Type B pancreatic cell (in vitro differentiated cells): Measurements from ENCODE around the gene DNAH9. TPM values are rescaled to one million over a fixed set of nuclear protein-coding genes. Genes with fewer than 3 reads are reported as not detected.

Experiments used
- DNase-seq: peaks from one replicate; pipeline ENCODE4 v3.0.0; 2021; ENCODE audit warnings: mixed read lengths; ENCODE audit not compliant: unreplicated experiment; ENCODE audit errors: extremely low spot score
- H3K27ac Mint-ChIP-seq: 2 replicates; pipeline ENCODE4 v1.8.0; 2021; ENCODE audit warnings: mild to moderate bottlenecking, mixed read lengths
- H3K27me3 Mint-ChIP-seq: 2 replicates; pipeline ENCODE4 v1.8.0; 2021; ENCODE audit warnings: mixed read lengths
- H3K36me3 Mint-ChIP-seq: 2 replicates; pipeline ENCODE4 v1.8.0; 2021; ENCODE audit warnings: mixed read lengths
- H3K4me1 Mint-ChIP-seq: one replicate; pipeline ENCODE4 v1.8.0; 2021; ENCODE audit warnings: mixed read lengths; ENCODE audit not compliant: unreplicated experiment
- H3K4me3 Mint-ChIP-seq: 2 replicates; pipeline ENCODE4 v1.8.0; 2021; ENCODE audit warnings: mild to moderate bottlenecking, mixed read lengths
- H3K9me3 Mint-ChIP-seq: 2 replicates; pipeline ENCODE4 v1.8.0; 2021; ENCODE audit warnings: mixed read lengths
- total RNA-seq: library from RNA; stranded (reverse); gene quantifications from 2 replicates; pipeline ENCODE4 v1.2.1, GENCODE V29; 2021; ENCODE audit warnings: low replicate concordance
- TF ChIP-seq, protein P1 (sequence below): fragments of 200-600 bp; sonication (generic); conservative IDR thresholded peaks from 2 replicates; pipeline ENCODE4 v1.5.0; 2021; ENCODE audit warnings: antibody characterized with exemption, mild to moderate bottlenecking

Gene DNAH9
- total RNA-seq, 1 donor from 2014 or later: 6.2 TPM

DNA sequence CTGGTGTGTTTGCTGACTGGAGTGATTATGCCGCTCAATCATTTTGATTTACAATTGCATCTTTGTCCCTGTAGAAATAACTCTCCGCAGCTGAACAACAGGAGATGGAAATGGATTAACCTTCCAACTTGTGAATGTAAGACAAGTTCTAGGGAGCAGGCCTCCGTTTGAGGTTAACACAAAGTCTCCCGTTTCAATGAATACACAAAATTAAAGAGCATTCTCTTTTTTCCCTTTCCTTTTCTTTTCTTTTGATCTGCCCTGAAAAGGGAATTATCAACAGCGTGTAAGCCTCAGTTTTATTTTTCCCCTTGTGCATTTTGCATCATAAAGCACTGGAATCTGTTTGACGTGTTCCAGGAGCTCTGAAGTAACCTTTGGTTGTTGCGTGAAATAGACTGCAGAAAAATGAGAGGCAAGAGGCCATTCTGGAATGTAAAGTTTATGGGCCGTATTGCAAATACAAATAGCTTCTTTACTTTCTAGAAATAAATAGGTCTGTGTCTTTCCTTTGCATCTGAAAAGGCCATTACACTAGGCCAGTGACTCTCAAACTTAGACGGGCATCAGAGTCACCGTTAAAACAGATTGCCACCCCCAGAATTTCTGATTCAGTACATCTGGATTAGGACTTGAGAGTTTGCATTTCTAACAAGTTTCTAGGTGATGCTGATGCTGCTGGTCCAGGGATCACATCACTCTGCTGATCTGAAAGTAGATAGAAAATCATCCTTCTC, 234.3 kb downstream of the DNAH9 start:
- peaks cover 4% of the 10 kb centered on the region for H3K9me3 Mint-ChIP-seq
- H3K4me1 Mint-ChIP-seq: no peaks in the 10 kb centered on the region
- no peak for DNase-seq

DNA sequence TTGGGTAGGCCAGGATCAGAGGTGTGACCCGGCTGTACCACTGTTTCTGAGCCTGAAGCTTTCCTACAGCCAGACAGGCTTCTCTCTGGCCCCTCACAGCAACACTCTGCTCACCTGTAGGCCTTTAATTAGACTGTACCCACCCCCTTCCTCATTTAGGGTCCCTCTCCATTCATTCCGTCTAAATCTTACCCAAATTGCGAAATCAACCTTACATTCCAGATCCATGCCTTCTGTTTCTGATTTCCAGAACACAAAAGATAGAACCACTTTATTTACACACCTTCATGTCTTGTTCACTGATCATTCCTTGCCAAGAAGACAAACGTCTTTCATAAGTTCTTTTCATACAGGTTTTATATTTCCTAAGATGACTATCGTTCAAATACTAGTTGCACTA, 238.2 kb downstream of the DNAH9 start:
- DNase-seq: no peak
- Mint-ChIP-seq H3K27ac (no peak overlapping the region), H3K27me3 (no peaks in the 10 kb centered on the region), H3K36me3 (no peaks in the 10 kb centered on the region), H3K9me3 (no peaks in the 10 kb centered on the region), H3K4me3 (no peak overlapping the region), H3K4me1 (no peaks in the 10 kb centered on the region)
- TF ChIP-seq, protein P1, sequence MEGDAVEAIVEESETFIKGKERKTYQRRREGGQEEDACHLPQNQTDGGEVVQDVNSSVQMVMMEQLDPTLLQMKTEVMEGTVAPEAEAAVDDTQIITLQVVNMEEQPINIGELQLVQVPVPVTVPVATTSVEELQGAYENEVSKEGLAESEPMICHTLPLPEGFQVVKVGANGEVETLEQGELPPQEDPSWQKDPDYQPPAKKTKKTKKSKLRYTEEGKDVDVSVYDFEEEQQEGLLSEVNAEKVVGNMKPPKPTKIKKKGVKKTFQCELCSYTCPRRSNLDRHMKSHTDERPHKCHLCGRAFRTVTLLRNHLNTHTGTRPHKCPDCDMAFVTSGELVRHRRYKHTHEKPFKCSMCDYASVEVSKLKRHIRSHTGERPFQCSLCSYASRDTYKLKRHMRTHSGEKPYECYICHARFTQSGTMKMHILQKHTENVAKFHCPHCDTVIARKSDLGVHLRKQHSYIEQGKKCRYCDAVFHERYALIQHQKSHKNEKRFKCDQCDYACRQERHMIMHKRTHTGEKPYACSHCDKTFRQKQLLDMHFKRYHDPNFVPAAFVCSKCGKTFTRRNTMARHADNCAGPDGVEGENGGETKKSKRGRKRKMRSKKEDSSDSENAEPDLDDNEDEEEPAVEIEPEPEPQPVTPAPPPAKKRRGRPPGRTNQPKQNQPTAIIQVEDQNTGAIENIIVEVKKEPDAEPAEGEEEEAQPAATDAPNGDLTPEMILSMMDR: no peak

More for the DNA sequence above, 234.3 kb downstream of the DNAH9 start:
- no peaks in the 10 kb centered on the region for H3K36me3 Mint-ChIP-seq
- H3K27me3 Mint-ChIP-seq: no peaks in the 10 kb centered on the region
- TF ChIP-seq, protein P1: no peak
- H3K4me3 Mint-ChIP-seq: no peak overlapping the region
- no peak overlapping the region for H3K27ac Mint-ChIP-seq

DNA sequence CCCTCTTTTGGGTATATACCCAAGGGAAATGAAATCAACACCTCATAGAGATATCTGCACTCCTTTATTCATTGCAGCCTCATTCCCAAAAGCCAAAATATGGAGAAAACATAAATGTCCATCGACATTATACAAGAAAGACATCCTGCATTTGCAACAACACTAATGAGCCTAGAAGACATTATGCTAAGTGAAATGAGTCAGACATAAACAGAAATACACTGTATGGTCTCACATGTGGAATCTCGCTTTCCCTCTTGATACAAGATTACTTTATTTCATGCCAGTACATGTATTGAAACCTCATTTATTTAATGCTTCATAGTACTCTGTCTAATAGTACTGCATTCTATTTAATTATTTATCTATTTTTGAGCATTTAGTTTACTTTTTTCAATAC, 241.8 kb downstream of the DNAH9 start:
- H3K4me3 Mint-ChIP-seq: no peak overlapping the region
- no peaks in the 10 kb centered on the region for H3K9me3 Mint-ChIP-seq
- no peak overlapping the region for H3K27ac Mint-ChIP-seq
- no peaks in the 10 kb centered on the region for H3K27me3 Mint-ChIP-seq
- TF ChIP-seq, protein P1: no peak
- no peaks in the 10 kb centered on the region for H3K36me3 Mint-ChIP-seq
- DNase-seq: no peak
- no peaks in the 10 kb centered on the region for H3K4me1 Mint-ChIP-seq

DNA sequence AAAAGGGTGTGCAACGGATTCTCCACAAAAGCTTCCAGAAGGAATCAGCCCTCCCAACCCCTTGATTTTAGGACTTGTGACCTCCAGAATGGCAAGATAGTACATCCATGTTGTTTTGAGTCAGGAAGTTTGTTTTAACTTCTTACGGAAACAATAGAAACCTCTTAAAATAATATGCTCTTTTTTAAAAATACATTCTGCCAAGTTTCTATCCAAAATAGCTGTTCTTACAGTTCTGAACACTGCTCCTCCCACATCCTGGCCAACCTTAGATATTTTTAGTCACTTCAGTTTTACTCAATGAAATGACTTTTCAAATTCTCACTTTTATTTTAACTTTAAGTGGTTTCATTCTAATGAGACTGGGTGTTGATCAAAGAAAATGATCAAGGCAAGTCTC, 242.6 kb downstream of the DNAH9 start:
- Mint-ChIP-seq H3K4me1 (no peaks in the 10 kb centered on the region), H3K27me3 (no peaks in the 10 kb centered on the region), H3K36me3 (no peaks in the 10 kb centered on the region), H3K9me3 (no peaks in the 10 kb centered on the region), H3K4me3 (no peak overlapping the region), H3K27ac (no peak overlapping the region)
- TF ChIP-seq, protein P1: no peak
- no peak for DNase-seq

DNA sequence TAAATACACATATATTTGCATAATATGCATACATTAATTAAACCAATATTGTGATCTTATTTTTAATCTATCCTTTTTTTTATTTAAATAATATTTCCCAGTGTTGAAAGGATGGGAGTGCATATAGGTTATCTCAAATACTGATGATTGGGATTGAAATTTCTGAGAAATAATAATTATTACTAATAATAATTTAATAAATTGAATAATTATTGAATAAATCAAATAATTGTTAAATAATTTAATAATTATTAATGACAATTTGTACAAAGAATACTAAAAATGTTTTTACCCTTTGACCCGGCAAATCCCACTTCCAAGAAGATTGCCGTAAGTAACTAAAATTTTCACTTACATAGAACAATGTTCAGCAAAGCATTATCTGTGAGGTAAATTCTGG, 250.1 kb downstream of the DNAH9 start:
- H3K36me3 Mint-ChIP-seq: no peaks in the 10 kb centered on the region
- TF ChIP-seq, protein P1: no peak
- H3K27me3 Mint-ChIP-seq: peaks cover 3% of the 10 kb centered on the region
- peaks cover 4% of the 10 kb centered on the region for H3K9me3 Mint-ChIP-seq
- no peak overlapping the region for H3K4me3 Mint-ChIP-seq
- no peak for DNase-seq
- no peaks in the 10 kb centered on the region for H3K4me1 Mint-ChIP-seq
- H3K27ac Mint-ChIP-seq: no peak overlapping the region
